Ascending aorta (tissue), 2 donors: ENCODE measurements around the gene LIPF. TPM values are rescaled to one million over a fixed set of nuclear protein-coding genes. Genes with fewer than 3 reads are reported as not detected.
A peak's percentile ranks its signal among the peaks of the same experiment; 100 is the strongest.

Source experiments
- DNase-seq, 2 donors: peaks; one replicate each; pipeline ENCODE4 v3.0.0-alpha.2; 2019; ENCODE audit warnings: low spot score in 2 of 2
- H3K27ac ChIP-seq, 2 donors: fragments of 200-600 bp; sonication (generic); one replicate each; pipeline ENCODE4 v1.5.1; 2016 to 2017; ENCODE audit warnings: mild to moderate bottlenecking in 1 of 2
- H3K27me3 ChIP-seq: fragments of 200-600 bp; sonication (generic); one replicate; pipeline ENCODE4 v1.5.1; 2017
- H3K36me3 ChIP-seq, 2 donors: fragments of 200-600 bp; sonication (generic); one replicate each; pipeline ENCODE4 v1.5.1; 2016
- H3K4me1 ChIP-seq, 2 donors: fragments of 200-600 bp; sonication (generic); one replicate each; pipeline ENCODE4 v1.5.1; 2016 to 2017; ENCODE audit warnings: mild to moderate bottlenecking in 1 of 2
- H3K4me3 ChIP-seq, 2 donors: fragments of 200-600 bp; sonication (generic); one replicate each; pipeline ENCODE4 v1.5.1; 2016 to 2017; ENCODE audit warnings: mild to moderate bottlenecking in 1 of 2
- H3K9me3 ChIP-seq, 2 donors: fragments of 200-600 bp; sonication (generic); one replicate each; pipeline ENCODE4 v1.5.1; 2016
- intact Hi-C: fragments of 100-400 bp; cut with DNase I; formaldehyde crosslinking; loops from one replicate; pipeline ENCODE4 v1.15.1; 2023
- total RNA-seq: library from RNA; depleted of rRNA; stranded (reverse); fragments of >200 nt; gene quantifications from one replicate; pipeline ENCODE4 v1.1.0, GENCODE V29; 2016
- TF ChIP-seq, protein P1 (sequence below), 3 experiments: fragments of 200-600 bp in 2 of 3; fragments of 450-650 bp in 1 of 3; sonication (generic) in 2 of 3; IDR thresholded peaks; one replicate each; pipeline ENCODE4 v1.5.1; 2016 to 2019; ENCODE audit warnings: antibody characterized with exemption in 3 of 3, mild to moderate bottlenecking in 1 of 3, moderate library complexity in 1 of 3

Gene LIPF, protein sequence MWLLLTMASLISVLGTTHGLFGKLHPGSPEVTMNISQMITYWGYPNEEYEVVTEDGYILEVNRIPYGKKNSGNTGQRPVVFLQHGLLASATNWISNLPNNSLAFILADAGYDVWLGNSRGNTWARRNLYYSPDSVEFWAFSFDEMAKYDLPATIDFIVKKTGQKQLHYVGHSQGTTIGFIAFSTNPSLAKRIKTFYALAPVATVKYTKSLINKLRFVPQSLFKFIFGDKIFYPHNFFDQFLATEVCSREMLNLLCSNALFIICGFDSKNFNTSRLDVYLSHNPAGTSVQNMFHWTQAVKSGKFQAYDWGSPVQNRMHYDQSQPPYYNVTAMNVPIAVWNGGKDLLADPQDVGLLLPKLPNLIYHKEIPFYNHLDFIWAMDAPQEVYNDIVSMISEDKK
- 7.1 TPM for total RNA-seq

DNA sequence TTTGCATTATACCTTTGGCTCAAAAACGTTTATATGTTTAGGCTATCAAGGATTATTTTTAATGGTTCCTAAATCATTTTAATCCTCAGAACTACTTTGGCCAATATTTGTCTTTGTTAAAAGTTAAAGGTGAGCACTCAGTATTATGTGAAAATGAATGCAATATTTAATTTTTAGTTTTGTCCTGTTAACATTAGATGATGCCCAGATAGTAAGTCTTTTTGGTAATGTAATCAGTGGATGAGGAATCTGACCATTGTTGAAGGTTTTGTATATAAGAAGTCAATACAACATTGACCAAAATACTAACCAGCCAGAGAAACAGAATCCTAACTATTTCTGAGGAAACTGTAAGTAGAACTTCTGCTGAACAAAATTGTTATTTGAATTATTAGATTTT is at the start of gene LIPF:
TSS of gene LIPF (plus strand) at position 301 of the 400 bp plus-strand sequence. CDS start 2,856 bp downstream, outside the sequence.
- intact Hi-C loops, result no loop called here
- no peak for DNase-seq

DNA sequence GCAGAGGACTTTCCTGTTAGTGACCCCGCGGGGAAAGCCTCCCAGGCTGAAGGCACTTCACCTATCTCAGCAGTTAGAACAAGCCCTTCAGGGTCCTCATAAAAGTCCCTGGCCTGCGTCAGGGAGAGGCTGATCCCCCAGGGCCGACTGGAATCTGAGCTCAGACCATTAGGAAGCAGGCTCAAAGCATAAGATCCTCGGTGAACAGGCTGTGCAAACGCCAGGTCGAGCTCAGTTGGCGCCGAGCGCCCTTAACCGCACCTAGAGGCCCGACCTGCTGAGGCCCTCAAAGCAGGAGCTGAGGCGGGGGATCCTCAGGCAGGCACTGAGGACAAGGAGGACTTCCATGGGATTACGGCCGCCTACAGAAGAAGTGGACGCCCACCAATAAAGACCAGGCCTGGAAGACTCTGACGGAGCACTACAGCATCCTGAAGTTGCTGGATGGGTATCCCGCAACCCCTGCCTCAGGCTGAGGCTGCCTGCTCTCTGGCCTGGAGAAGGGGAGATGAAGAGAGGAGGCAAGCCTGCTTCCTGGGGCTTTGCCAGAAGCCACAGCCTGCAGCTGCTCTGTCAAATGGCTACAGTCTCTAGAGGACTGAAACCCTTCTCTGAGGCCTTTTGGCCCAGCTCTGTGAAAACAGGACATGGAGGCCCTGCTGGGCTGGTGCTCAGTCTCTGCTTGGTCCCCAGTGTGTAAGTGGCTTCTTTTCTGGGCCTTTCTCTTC is 47.8 kb upstream of the LIPF start:
- H3K4me1 ChIP-seq, result no peaks in the 10 kb centered on the region
- no peak overlapping the region for H3K27ac ChIP-seq
- H3K4me3 ChIP-seq, result no peak overlapping the region
- H3K27me3 ChIP-seq, result no peaks in the 10 kb centered on the region
- intact Hi-C loops, result no loop called here
- TF ChIP-seq, protein P1, sequence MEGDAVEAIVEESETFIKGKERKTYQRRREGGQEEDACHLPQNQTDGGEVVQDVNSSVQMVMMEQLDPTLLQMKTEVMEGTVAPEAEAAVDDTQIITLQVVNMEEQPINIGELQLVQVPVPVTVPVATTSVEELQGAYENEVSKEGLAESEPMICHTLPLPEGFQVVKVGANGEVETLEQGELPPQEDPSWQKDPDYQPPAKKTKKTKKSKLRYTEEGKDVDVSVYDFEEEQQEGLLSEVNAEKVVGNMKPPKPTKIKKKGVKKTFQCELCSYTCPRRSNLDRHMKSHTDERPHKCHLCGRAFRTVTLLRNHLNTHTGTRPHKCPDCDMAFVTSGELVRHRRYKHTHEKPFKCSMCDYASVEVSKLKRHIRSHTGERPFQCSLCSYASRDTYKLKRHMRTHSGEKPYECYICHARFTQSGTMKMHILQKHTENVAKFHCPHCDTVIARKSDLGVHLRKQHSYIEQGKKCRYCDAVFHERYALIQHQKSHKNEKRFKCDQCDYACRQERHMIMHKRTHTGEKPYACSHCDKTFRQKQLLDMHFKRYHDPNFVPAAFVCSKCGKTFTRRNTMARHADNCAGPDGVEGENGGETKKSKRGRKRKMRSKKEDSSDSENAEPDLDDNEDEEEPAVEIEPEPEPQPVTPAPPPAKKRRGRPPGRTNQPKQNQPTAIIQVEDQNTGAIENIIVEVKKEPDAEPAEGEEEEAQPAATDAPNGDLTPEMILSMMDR (IDR thresholded peaks at IDR 0.05), result no peak
- H3K36me3 ChIP-seq, result no peaks in the 10 kb centered on the region
- no peaks in the 10 kb centered on the region for H3K9me3 ChIP-seq
- DNase-seq, result peak in 1 of 2 donors; percentile 50

More for the DNA sequence above, at the start of gene LIPF:
- no peaks in the 10 kb centered on the region for H3K27me3 ChIP-seq
- H3K9me3 ChIP-seq, result no peaks in the 10 kb centered on the region
- TF ChIP-seq, protein P1 (IDR thresholded peaks at IDR 0.05), result no peak
- H3K36me3 ChIP-seq, result no peaks in the 10 kb centered on the region
- H3K4me3 ChIP-seq, result no peak within 1 kb of the TSS
- H3K4me1 ChIP-seq, result no peaks in the 10 kb centered on the region
- no peak within 1 kb of the TSS for H3K27ac ChIP-seq

DNA sequence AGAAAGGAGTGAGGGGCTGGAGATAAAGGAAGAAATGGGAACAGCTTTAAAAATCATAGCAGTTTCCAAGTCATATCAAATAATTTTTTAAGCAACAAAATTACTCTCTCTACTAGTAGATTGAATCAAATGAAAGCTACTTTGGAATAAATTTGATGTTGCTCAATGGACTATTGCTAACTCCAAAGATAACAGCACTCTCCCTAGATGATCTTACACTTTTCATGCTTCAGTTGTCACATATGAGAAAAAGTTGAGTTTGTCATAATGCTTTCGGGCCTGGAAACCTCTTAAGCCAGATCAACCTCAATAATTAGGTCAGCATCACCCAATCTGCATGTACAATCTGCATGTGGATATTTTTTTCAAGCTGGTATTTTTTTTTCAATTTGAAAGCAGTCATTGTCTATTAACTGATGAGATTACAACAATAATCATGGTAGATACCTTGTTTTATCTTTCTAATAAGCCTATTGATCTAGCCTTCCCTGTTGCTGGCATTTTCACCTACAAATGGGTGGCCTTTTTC is 46.4 kb upstream of the LIPF start:
- TF ChIP-seq, protein P1 (IDR thresholded peaks at IDR 0.05), result no peak
- Histone ChIP-seq H3K36me3 (no peaks in the 10 kb centered on the region), H3K4me3 (no peak overlapping the region), H3K9me3 (no peaks in the 10 kb centered on the region), H3K4me1 (no peaks in the 10 kb centered on the region), H3K27ac (no peak overlapping the region), H3K27me3 (no peaks in the 10 kb centered on the region)
- DNase-seq, result no peak
- intact Hi-C loops, result no loop called here

DNA sequence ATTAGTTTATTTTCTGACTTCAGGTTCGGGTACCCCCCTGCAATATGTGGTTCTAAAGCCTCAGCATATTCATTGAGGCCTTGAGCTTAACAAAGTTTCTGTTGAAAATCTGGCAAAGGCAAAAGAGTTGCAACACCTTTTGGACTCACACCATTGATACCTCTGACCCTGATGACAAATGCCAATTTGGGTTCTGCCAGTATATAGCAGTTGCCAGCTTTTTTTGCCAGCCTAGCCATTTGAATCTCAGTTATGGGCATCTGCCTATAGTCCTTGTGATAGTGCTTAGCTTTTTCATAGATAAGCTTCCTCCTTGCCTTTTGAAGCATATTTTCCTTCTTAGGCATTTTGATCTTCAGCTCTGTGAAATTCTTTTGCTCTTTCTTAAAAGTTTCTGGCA is 45.7 kb upstream of the LIPF start:
- H3K4me1 ChIP-seq, result no peaks in the 10 kb centered on the region
- TF ChIP-seq, protein P1 (IDR thresholded peaks at IDR 0.05), result no peak
- no peak overlapping the region for H3K27ac ChIP-seq
- no peaks in the 10 kb centered on the region for H3K27me3 ChIP-seq
- DNase-seq, result no peak
- H3K9me3 ChIP-seq, result no peaks in the 10 kb centered on the region
- no peaks in the 10 kb centered on the region for H3K36me3 ChIP-seq
- H3K4me3 ChIP-seq, result no peak overlapping the region
- intact Hi-C loops, result no loop called here

DNA sequence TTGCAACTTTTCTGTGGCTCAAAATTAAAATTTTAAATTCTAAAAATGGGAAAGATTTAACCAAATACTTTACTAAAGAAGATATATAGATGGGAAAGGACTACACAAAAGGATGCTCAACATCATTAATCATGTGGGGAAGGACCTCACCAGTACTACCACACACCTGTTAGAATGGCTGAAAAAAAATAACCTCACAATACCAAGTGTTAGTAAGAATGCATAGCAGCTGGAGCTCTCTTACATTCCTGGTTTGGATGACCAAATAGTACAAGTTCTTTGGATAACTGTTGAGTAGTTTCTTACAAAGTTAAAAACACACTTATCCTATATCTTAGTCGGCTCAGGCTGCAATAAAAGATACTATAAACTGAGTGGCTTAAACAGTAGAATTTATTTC is 43.8 kb upstream of the LIPF start:
- Histone ChIP-seq H3K36me3 (no peaks in the 10 kb centered on the region), H3K4me1 (no peaks in the 10 kb centered on the region), H3K27ac (no peak overlapping the region), H3K4me3 (no peak overlapping the region), H3K27me3 (no peaks in the 10 kb centered on the region), H3K9me3 (no peaks in the 10 kb centered on the region)
- TF ChIP-seq, protein P1 (IDR thresholded peaks at IDR 0.05), result no peak
- intact Hi-C loops, result no loop called here
- DNase-seq, result no peak
